ENCODE results near the gene B3GALT4. TPM values are rescaled to one million over a fixed set of nuclear protein-coding genes. Genes with fewer than 3 reads are reported as not detected.

Gene B3GALT4
- total RNA-seq, 2 donors from 2014 or later = 4.0 to 5.8 TPM

DNA sequence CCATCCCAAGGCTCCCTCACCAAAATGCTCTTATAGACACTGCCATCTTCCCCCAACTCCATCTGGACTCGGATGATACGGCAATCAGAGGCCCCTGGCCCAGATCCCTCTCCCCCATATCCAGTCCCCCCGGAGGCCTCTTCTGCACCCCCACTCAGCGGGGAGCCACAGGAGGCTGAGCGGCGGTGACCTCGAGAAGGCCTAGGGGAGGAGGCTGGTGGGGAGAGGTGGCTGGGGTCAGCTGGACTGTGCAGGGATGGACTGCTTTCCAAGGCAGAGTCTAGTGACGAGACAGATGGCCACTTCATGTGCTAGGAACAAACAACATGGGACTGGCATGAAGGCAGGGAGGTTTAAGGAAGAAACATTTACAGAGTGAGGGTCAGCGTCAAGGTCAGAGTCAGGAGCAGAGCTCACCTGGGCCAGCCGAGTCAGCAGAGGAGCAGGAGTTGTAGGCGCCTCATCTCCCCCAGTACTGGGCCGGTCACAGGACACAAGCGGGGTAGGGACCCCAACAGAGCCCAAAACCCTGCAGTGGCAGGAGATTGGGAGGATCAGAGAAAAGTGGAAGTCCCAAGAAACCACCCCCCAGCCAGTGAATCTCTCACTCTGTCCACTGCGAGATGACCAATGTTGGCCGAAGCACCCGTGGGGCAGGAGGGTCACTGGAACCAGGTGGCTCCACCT lies 16.2 kb downstream of the B3GALT4 start:
- H3K27ac Mint-ChIP-seq = no peak overlapping the region
- ATAC-seq (replicated peaks) = no peak
- no peaks in the 10 kb centered on the region for H3K9me3 Mint-ChIP-seq
- H3K4me3 Mint-ChIP-seq = no peak overlapping the region
- H3K27me3 Mint-ChIP-seq = no peaks in the 10 kb centered on the region
- peaks cover 14% of the 10 kb centered on the region for H3K4me1 Mint-ChIP-seq
- H3K36me3 Mint-ChIP-seq (ENCODE audit: low read depth) = peaks cover 76% of the 10 kb centered on the region

DNA sequence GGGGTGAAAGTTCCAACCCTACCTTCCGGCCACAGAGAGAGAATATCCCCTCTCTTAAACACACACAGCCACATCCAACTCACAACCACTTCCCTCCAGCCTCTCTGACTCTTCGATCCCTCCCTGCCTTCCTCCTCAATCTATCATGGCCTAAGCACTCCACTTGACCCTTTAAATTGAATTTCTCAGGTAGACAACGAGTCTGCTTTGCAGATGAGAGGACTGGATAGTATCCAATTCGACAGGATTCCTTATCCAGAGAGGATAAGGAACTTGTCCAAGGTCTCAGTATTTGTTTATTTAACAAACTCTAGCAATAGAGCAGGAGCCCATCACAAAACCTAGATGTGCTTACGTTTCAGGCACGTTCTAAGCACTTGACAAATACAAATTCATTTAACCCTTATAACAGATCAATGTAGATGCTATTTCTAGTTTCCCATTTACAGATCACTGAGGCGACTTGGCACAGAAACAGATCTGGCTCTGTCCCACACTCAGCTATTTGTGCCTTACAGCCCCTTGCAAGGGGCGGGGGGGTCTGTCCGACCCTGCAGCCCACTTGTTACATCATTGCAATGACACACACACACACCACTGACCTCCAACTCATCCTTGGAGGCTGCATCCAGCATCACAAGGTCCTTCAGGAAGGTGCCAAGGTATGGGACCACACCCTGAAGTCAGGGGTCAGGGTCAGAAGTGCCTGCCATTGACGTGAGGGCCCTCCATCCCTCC lies 17.3 kb downstream of the B3GALT4 start:
- Mint-ChIP-seq H3K36me3 (ENCODE audit: low read depth) (peaks cover 72% of the 10 kb centered on the region), H3K4me3 (no peak overlapping the region), H3K27me3 (no peaks in the 10 kb centered on the region), H3K9me3 (no peaks in the 10 kb centered on the region), H3K4me1 (peaks cover 17% of the 10 kb centered on the region), H3K27ac (no peak overlapping the region)
- no peak for ATAC-seq (replicated peaks)

DNA sequence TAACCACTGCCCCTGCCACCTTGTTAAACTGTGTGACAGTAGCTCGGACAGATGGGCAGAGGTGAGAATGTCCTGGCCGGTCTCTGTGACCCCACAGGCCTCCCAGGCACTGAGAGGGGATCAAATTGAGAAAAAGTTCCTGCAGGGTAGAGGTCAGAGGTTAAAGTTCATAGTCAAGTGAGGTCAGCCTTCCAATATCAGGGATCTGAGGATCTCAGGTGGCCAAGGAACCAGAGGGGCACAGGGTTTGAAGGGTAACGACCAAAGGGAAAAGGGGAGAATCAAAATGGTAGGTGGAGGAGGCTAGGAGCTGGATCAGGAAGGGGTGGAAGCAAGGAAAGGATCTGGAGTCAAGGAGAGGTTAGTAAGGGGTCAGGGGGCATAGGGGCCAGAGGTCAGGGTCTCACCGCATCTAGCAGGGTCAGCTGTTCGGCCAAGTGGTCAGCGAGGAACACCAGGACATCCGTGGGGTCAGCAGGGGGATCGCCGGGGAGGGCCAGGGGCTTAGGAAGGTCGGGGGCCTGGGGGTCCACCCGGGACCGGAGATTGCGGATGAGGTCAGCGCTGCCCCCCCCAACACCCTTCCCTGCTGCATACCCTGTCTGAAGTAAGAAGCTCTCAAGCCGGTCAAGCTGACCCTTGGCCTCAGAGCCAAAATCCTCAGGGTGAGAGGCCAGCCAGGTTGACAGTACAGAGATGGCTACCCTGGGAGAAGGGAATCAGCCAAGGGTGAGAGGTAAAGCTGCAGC lies 18.9 kb downstream of the B3GALT4 start:
- Mint-ChIP-seq H3K9me3 (no peaks in the 10 kb centered on the region), H3K27me3 (no peaks in the 10 kb centered on the region), H3K27ac (peak overlapping the region; percentile 26), H3K36me3 (ENCODE audit: low read depth) (peaks cover 72% of the 10 kb centered on the region), H3K4me3 (no peak overlapping the region), H3K4me1 (peaks cover 19% of the 10 kb centered on the region)
- no peak for ATAC-seq (replicated peaks)

DNA sequence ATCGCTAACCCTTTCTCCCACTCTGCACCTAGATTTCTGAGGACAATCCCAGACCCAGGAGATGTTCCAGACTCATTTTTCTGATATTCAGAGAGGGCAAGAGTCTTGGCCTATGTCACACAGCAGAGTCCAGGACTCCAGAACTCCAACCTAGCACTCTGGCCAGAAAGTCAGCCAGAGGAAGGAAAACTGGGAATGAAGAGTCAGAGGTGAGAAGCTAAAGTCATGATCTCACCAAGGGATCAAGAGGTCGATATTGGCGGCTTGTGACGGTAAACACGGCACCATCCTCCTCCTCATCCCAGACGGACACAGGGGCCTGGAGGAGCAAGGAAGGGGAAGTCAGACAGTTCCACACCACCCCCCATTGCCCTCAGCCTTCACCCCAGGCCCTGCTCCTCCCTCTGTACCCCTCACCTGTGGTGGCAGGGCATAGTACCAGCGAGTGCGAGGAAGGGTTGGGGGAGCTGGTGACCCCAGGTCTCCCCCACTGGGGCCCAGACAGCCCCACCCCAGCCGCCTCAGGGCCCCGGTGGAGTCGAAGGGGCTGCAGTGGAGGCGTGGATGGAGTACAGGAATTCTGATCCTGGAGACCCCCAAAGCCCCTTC lies 20.0 kb downstream of the B3GALT4 start:
- H3K4me3 Mint-ChIP-seq = peak overlapping the region; percentile 90
- H3K4me1 Mint-ChIP-seq = peaks cover 14% of the 10 kb centered on the region
- ATAC-seq (replicated peaks) = no peak
- peaks cover 72% of the 10 kb centered on the region for H3K36me3 Mint-ChIP-seq (ENCODE audit: low read depth)
- peak overlapping the region; percentile 99 for H3K27ac Mint-ChIP-seq
- H3K27me3 Mint-ChIP-seq = no peaks in the 10 kb centered on the region
- H3K9me3 Mint-ChIP-seq = no peaks in the 10 kb centered on the region

DNA sequence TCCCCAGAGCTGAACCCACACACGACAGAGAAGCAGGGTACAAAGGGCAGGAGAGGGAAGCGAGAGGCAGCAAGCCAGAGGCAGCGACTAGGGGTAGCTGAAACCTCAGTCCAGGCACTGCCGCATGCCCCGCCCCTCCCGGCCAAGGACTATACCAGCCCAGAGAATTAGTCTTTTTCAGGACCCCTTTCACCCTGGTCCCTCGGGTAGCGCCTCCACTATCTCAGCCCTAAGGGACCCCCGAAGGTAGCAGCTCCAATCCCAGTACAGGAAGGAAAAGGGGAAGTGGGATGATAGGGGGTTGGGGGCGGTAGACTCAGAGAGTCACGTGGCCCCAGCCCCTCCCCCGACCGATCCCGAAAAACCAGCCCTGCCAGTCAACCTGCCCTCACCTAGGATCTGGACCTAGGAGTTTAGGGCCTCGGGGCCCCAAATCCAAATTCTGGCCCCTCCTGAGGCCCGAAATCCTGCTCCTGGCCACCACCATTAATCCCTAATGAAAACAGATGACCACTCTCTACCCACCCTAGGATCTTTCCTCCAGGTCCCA lies 20.6 kb downstream of the B3GALT4 start:
- Mint-ChIP-seq H3K36me3 (ENCODE audit: low read depth) (peaks cover 72% of the 10 kb centered on the region), H3K4me1 (peaks cover 14% of the 10 kb centered on the region), H3K9me3 (no peaks in the 10 kb centered on the region), H3K4me3 (peak overlapping the region; percentile 90), H3K27me3 (no peaks in the 10 kb centered on the region), H3K27ac (peak overlapping the region; percentile 99)
- ATAC-seq (replicated peaks) = no peak

DNA sequence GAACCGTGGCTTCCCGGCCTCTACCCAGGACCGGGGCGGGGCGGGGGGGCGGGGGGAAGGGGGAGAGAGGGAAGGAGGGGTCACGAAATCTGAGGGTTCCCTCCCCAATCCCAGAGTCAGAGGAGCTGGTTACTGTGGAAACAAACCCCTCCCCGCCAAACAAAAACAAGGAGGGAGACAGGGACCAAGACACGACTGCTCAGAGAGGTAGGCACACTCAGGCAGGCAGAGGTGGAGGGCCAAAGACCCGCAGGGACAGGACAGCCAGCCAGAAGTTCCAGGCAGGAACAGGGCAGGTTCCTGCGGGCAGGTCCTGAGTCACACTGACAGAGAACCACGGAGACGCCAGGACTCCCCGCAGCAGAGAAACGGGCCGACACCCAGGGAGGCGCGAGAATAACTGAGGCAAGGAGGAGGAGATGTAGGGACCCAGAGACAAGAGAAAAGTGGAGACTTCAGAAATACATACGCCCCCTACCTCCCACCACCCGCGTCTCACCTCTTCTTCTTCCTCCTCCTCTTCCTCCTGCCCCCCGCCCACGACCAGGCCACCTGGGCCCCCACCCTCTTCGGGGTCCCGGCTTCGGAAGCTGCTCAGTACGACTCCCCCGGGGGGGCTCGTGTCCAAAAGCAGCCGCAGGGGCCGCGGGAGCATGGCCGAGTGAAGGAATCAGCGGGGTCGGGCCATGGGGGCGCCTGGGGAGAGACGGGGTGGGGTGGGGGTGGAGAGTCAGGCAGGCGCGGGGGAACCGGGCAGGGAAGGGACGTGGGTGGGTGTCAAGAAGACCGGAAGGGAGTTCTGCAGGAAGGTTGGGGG lies 21.2 kb downstream of the B3GALT4 start:
- Mint-ChIP-seq H3K4me3 (peak overlapping the region; percentile 90), H3K27me3 (no peaks in the 10 kb centered on the region), H3K36me3 (ENCODE audit: low read depth) (peaks cover 72% of the 10 kb centered on the region), H3K27ac (peak overlapping the region; percentile 99), H3K9me3 (no peaks in the 10 kb centered on the region), H3K4me1 (peaks cover 14% of the 10 kb centered on the region)
- ATAC-seq (replicated peaks) = peak; percentile 41

DNA sequence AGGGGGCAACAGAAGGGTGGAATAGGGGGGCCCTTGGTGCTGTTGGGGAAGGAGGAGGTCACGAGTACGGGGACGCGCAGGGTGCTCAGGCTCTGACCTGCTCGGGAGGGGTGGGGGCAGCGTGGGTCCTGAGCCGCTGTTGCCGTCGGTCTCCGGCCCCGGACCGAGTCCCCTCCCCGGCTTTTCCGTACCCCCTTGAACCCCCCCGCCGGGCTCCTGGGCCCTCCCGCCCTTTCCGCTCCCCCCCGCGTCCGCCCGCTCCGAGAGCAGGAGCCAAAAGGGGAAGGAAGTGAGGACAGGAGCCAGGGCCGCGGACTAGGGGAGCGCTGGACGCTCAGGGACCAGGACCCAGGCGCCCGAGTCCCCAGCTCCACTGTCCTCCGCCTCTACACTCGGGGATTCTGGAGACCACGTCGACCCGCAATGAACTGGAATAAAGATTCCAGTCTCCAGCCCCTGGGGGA lies 21.9 kb downstream of the B3GALT4 start, which contains the start of gene RGL2:
Gene RGL2 (minus strand): TSS at position 170 of the 464 bp plus-strand sequence. CDS start 332 bp downstream, outside the sequence.
- Mint-ChIP-seq H3K36me3 (ENCODE audit: low read depth) (peaks cover 76% of the 10 kb centered on the region), H3K4me1 (peaks cover 18% of the 10 kb centered on the region), H3K4me3 (peak within 1 kb of the TSS; percentile 90), H3K27ac (peak within 1 kb of the TSS; percentile 99), H3K27me3 (no peaks in the 10 kb centered on the region), H3K9me3 (no peaks in the 10 kb centered on the region)
- ATAC-seq (replicated peaks) = peak; percentile 31

DNA sequence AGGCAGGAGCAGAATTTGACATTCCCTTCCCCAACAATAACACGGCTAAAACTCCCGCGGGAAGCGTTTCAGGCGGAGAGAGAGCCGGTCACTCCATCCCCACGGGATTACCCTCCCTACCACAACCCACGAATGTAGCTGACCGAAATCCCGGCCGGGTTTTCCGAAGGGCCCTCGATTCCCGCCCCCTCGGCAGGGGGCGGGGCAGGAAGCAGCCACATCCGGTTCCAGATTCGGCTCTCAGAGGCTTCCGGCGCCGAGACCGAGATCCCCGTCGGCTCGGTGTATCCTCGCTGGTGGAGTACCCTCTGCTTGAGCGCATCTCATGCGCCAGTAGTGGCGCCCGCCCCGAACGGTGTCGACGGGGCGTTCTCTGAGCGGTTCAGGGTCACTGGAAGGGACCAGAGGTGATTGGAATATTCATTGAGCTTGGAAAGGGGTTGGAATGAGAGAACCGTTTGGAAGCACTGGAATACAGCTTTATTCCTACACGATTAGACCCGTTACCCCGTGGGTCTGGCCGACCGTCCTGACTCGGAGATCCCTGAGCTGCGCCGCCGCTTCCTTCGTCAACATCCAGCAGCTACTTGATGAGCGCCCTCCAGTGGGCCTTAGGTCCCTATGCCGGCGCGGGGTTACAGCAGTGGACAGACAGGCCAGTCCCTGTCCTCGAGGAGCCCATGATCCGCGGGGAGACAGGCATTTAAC lies 22.5 kb downstream of the B3GALT4 start:
- peak; percentile 86 for ATAC-seq (replicated peaks)
- Mint-ChIP-seq H3K27ac (peak overlapping the region; percentile 99), H3K4me3 (peak overlapping the region; percentile 90), H3K36me3 (ENCODE audit: low read depth) (peaks cover 76% of the 10 kb centered on the region), H3K9me3 (no peaks in the 10 kb centered on the region), H3K4me1 (peaks cover 20% of the 10 kb centered on the region), H3K27me3 (no peaks in the 10 kb centered on the region)

DNA sequence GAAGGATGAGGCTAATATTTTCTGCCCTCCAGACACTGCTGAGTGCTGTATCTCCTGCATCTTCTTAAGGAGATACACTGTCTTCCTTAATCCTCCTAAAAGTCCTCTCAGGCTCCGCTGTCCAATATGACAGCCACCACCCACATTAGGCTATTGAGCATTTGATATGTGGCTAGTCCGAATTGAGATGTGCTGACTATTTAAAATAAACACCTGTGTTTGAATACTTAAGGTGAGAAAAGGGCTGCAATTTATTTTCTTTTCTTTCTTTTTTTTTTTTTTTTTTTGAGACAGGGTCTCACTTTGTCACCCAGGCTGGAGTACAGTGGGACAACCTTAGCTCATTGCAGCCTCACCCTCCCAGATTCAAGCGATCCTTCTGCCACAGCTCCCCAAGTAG lies 25.0 kb downstream of the B3GALT4 start:
- peaks cover 32% of the 10 kb centered on the region for H3K4me1 Mint-ChIP-seq
- no peak overlapping the region for H3K4me3 Mint-ChIP-seq
- H3K36me3 Mint-ChIP-seq (ENCODE audit: low read depth) = peaks cover 87% of the 10 kb centered on the region
- ATAC-seq (replicated peaks) = no peak
- H3K27ac Mint-ChIP-seq = no peak overlapping the region
- H3K9me3 Mint-ChIP-seq = no peaks in the 10 kb centered on the region
- H3K27me3 Mint-ChIP-seq = no peaks in the 10 kb centered on the region

DNA sequence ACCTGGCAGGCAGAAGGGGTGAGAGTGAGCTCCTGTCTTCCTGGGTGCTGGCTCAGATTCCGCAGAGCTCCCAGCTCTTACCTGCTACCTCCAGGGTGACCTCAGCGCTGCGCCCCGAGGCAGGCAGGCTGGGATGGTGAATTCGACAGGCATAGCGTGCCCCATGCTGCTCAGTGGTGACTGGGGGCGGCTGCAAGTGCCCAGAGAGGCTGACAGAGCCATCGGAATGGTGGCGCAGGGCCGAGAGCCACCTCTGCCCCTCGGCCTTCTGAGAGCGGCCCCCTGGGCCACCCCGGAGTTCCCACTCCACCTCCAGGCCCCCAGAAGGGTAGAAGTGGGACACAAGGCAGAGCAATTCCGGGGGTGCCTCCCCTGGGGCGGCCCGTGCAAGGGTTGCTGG lies 27.3 kb downstream of the B3GALT4 start:
- no peak for ATAC-seq (replicated peaks)
- Mint-ChIP-seq H3K4me1 (peaks cover 32% of the 10 kb centered on the region), H3K27ac (peak overlapping the region; percentile 13), H3K27me3 (no peaks in the 10 kb centered on the region), H3K9me3 (no peaks in the 10 kb centered on the region), H3K4me3 (no peak overlapping the region), H3K36me3 (ENCODE audit: low read depth) (peaks cover 99% of the 10 kb centered on the region)

DNA sequence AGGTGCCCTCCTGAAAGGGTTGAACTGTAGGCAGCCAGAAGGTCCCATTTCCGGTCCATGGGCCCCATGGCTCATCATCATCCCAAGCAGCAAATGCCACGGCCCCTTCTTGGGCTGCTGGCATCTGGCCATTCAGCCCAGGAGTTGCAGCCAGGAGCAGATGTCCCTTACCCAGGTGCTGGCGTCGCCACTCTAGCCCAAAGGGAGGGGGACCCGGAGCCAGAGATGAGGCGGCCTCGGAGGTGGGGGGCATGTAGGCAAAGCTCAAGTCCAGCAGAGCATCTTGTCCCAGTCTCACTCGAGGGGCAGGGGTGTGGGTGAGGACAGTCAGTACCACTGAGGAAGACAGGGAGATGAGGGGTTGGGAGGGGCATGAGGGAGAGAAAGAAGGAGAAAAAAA lies 28.1 kb downstream of the B3GALT4 start:
- Mint-ChIP-seq H3K36me3 (ENCODE audit: low read depth) (peaks cover 97% of the 10 kb centered on the region), H3K27me3 (no peaks in the 10 kb centered on the region), H3K4me3 (no peak overlapping the region), H3K9me3 (no peaks in the 10 kb centered on the region), H3K4me1 (peaks cover 24% of the 10 kb centered on the region), H3K27ac (peak overlapping the region; percentile 83)
- ATAC-seq (replicated peaks) = no peak

DNA sequence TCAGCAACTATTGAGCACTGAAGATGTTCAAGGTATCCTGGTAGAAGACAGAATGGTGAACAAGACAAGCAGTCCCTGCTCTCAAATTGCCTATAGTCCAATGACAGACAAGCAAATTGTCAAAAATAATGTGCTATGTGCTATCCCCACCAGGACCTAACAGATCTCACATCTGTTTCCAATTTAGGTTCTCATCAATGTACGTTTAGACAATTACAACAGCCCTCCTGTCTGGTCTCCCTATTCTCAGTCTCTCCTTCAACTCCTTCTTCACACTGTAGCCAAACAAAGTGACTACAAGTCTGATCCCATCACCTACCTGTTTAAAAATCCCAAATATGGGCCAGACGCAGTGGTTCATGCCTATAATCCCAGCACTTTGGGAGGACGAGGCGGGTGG lies 29.4 kb downstream of the B3GALT4 start:
- no peak overlapping the region for H3K4me3 Mint-ChIP-seq
- no peaks in the 10 kb centered on the region for H3K9me3 Mint-ChIP-seq
- H3K27ac Mint-ChIP-seq = peak overlapping the region; percentile 79
- peaks cover 23% of the 10 kb centered on the region for H3K4me1 Mint-ChIP-seq
- H3K36me3 Mint-ChIP-seq (ENCODE audit: low read depth) = peaks cover 97% of the 10 kb centered on the region
- ATAC-seq (replicated peaks) = no peak
- no peaks in the 10 kb centered on the region for H3K27me3 Mint-ChIP-seq

All from activated T-helper 17 cell treated with anti-CD3 and anti-CD28 coated beads, Interleukin-2, amount 50 U/mL, for 72 hours (primary cell).